SKM-1 (cell line): ENCODE data around the gene CISD3.

Experiments used
- DNase-seq: peaks from one replicate; lab custom pipeline; 2025; ENCODE audit not compliant: unreplicated experiment; lab: John Stamatoyannopoulos, UW

CISD3 gene

DNA sequence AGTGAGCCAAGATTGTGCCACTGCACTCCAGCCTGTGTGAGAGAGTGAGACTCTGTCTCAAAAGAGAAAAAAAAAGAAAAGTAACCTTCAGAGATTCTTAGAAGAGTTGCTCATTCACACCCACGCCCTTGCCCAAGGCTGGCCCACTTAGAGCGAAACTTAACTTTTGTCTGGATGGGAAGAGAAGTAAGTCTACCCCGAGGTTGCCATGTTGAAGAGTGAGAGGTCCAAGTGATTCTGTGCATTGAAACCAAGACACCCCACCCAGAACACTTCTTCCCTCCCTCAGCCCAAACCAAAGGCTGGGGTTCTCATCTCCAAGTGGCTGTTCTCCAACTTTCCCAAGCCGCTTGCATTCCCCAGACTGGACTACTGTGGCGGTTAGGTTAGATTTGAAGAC, 2.4 kb upstream of the CISD3 start:
- DNase-seq: no peak

DNA sequence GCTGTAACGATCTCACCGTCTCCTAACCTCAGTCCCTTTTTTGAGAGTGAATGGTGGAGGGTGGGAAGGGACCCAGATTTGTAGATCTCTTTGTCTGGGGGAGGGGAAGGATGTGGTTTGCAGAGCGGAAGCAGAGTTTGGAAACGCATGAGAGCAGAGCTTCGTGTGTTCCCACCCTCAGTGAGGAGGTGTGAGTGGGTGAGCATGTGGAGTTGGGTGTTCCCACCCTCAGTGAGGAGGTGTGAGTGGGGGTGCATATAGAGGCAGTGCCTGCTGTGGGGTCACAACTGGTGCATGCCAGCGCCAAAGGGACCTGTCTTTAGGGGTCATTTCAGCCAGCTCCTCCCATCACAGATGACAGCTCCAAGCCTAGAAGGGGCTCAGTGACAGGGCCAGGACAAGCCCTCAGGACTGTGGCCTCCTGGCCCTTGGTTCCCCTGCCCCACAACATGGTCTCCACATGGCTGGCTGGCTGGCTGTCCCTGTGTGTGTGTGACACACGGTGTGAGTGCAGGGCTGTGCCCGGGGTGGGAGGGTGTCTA, 1.8 kb upstream of the CISD3 start:
- no peak for DNase-seq

DNA sequence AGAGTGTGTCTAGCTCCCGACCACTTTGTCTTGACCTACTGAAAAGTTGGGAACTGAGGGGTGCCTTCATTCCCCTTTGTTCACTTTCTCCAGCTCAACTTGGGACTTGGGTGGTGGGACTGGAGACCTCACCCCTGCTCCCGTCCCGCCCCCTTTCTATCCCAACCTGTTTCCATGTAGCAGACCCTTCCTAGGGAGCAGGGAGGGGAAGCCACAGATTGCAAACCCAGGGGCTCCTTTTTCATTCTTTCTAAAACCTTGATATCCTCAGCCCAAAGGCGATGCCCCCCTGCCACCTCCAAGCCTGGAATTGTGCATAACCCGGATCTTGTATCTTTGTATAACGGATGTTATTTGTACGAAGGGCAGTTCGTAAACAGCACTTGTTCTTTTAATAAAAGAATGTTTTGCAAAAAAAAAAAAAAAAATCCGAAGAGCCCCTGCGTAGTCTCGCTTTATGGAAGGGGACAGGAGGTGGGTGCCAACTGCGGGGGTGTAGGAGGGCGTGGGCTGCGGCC, 714 bp upstream of the CISD3 start:
- no peak for DNase-seq

DNA sequence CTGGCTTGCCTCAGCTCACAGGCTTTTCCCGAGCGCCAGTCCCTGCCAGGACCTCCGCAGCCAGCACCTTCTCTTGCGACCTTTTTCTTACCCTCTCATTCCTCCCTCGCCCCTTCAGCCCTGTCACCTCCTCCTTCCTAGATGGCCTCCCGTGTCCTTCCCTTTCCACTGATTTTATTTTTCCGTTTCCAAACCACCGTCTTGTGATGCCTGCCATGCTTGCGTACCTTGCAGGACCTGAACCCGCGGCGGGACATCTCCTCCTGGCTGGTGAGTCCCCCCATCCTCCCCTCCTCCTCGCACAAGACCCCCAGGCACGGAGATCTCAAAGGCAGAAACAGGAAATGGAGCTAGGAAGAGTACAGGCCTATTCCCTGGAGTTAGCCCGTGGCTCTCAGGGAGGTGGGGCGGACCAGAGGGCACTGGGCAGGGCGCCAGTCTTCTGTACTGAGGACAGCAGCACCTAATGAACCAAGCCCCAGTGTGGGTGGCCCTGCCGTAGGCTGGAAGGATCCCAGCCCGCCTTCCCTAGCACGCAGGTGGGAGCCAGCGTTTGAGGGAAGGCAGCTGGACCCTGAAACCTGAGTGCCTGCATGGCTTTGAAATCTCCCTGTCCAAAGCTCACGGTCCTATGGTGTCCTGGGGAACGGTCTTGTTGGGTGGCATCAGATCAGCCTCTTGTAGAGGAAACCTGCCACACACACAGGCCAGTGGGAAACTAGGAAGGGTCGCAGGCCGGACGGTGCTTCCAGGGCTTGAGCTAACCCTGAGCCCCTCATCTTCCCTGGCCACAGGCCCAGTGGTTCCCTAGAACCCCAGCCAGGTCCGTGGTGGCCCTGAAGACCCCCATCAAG, 612 bp downstream of the CISD3 start:
- no peak for DNase-seq

DNA sequence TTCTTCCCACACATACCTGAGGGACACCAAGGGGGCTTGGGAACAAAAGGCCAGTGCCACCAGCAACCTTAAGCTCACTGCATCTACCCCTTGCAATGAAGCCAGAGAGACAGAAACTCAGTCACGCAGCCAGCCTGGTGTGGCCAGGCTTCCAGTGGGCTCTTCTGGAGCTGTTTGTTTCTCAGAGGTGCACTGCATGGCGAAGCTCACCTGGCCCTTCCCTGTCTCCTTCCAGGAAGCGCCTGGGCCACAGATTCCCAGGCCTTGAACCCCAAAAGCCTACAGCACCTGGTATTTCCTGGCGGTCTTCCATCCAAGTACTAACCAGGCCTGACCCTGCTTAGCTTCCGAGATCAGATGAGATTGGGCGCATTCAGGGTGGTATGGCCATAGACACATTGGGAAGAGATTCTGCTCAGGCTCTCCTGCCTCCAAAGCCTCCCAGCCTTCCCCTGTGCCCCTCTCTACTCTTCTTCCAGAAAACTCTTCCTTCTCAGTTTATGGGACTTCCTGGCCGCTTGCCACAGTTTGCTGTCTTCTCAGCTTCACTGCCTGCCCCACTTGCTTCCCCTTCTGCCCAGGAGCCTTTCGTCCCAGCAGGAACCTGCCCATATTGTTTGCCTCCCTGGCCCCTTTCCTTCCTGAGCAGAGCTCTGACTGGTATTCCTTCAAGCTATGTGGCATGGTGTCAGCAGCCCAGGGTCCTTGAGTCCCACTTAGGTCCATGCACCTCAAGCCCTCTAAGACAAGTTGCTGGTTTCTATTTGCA, 1.6 kb downstream of the CISD3 start:
- DNase-seq: no peak

DNA sequence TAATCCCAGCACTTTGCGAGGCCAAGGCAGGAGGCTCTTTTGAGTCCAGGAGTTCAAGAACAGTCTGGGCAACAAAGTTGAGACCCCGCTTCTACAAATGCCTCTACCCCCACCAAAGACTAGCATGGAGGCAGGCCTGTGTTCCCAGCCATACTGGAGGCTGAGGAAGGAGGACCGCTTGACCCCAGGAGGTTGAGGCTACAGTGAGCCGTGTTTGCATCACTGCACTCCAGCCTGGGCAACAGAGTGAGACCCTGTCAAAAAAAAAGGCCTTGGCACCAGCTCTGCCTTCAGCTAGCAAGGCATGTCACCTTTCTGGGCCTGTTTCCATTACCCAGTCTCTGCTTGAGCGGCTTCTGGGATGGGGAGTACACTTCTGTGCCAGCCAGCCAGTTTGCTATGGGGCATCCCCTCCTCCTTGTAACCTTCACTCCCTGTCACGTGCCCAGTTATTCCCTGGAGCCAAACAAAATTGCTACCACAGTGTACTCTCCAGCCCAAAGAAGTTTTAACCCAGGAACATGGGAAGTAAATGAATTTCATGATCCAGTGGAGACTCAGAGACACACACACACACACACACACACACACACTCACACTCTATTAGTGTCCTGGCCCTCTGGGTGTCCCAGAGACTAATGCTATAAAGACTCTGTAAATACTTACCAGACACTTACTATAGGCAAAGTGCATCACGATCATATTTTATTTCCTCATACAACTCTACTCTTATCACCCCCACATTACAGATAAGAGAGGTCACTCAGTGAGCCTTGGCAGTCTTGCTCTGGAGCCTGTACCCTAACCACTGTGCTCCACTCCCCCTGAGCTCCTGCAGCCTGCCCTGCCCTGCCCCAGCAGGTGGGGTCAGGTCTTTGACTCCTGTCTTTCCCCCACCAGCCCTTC, 2.5 kb downstream of the CISD3 start:
- no peak for DNase-seq

DNA sequence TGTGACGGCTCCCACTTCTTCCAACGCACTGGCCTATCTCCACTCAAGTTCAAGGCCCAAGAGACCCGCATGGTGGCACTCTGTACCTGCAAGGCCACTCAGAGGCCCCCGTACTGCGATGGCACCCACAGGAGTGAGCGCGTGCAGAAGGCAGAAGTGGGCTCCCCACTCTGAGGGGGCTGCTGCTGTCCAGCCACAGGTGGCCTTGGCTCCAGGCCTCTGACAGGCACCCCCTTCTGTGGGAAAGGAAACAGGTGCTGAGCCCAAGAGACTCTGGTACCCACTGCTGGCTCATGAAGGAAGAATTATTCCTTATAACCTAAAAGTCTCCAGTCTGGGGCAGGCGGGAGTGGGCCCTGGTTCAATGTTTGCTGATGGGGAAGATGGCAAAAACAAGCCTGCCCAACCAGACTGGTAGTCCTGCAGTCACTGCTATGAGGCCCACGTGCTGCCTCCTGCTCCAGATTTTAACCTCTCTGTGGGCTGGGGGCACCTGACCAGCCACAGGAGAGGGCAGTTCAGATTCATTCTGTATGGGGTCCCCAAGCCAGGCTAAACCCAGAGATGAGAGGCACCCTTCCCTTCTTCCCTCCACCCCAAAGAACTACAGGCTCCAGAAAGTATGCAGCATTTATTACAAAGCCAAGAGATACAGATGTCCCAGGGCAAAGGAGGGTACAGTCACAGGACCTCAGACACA, 3.3 kb downstream of the CISD3 start:
- no peak for DNase-seq

DNA sequence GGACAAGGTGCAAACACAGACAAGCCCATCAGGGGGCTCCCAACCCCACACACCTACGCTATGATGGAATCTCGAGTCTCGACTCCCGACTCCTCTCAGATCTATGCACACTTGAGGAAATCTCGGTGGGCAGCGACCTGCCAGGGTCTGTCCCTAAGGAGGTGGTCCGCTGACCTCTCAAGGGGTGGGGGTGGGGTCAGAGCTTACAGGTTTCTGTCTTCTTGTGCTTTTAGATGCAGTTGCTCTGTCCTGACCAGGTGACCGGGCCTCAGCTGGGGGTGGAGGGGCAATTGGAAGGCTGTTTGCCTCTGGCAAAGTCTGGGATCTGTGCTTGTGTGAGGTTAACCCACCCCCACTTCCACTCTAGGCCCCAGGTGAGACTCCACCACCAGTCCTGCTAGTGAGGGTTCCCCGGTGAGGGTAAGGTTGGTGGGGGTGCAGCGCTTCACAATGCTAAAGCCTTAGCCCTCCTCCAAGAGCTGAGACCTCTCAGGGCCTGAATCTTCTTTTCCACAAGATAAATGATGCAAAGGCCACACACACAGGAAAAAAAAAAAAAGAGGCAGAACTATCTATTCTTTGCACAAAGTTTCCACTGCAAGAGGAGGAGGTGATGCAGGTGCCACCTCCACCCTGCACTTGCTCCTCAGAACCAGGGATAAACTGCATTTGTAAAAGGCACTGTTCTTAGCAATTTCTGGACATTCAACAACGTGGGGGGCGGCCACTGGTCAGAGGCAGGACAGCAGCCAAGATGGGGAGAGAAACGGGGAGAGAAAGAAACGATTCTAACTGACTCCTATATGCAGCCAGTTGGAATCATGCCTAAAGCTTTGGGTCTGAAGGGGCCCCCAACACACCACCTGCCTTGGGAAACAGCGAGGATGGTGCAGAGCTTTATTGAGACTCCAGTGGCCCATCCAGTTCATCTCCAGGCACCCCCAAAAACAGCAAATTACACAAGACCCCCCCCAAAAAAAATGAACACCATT, 4.1 kb downstream of the CISD3 start:
- DNase-seq: no peak

DNA sequence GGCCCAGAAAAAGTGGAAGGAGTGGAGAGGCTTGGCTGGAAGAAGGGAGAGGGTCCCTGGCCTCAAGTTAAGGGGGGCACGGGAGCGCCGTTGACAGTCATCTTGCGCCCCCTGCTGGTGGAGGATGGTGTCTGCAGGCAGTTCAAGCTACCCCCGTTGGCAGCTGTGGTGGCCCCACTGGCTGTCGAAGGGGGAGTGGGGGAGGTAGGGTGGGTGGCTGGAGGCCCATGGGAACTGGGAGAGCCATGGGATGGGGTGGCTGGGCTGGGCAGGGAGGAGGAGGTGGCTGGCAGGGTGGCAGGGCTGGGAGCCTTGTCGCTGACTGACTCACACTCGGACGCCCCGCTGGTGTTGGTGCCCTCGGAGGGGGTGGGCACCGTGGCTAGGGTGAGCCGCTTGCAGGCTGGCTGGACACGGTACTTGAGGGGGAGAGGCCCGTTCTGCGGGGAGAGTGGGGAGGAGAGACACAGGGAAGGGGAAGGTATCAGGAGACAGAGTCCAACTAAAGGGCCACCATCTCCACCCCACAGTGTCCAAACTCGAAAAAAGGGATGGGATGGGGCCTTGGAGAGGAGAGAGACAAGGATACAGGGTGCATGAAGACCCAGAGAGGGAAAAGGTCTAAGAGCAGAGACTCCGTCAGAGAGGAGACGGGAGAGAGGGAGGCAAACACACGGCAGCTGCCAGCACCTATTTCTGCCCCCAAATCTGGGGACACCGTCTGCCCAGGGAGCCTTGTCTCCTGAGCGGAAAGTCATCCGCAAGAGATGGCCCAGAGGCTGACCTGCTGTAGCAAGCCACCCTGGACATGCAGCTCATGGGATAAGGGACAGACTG, 5.2 kb downstream of the CISD3 start:
- DNase-seq: no peak

DNA sequence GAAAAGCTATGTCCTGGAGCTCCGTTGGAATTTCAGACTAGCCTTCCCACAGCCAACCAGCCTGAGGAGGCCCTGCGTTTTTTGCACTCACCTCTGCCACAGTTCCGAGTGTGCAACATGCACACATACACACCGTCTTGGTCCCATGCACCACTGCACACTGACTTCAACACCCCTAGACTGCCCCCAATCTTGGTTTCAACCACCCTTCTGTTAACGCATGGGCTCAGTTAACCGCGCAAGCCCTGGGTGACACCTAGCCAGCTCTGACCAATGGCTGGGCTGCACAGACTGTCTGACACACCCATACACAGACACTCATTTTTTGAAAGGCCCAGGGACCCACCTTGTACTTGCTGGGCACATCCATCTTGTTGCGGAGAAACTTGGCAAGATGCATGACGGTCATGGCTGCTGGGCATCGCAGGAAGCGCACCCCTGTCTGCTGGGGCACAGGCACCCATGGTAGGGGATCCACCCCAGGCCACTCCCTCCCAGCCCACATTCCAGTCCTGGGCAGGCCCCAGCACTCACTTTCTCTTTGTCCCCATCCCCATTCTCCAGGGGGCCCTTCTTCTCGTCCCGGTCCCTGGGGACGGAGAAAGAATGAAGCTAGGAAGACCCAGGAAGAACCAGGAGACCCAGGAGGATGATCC, 8.0 kb downstream of the CISD3 start:
- DNase-seq: no peak

DNA sequence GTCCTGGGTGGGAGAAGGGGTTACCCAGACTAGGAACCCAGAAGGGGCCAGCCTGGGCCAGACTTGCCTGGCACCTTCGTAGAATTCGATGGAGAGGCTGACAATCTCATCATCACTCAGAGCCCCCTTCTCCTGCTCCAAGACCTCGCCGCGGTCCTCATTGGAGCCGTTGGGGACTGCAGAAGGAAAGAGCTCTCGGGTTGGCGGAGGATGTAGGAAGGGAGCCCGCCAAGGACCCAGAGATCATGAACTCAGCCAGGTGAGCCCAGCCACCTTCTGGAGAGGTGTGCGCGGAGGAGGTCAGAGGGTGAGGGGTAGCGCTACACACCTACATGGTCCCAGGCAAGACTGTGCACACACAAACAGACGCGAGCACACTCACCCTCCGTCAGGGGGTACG, 8.5 kb downstream of the CISD3 start:
- no peak for DNase-seq

DNA sequence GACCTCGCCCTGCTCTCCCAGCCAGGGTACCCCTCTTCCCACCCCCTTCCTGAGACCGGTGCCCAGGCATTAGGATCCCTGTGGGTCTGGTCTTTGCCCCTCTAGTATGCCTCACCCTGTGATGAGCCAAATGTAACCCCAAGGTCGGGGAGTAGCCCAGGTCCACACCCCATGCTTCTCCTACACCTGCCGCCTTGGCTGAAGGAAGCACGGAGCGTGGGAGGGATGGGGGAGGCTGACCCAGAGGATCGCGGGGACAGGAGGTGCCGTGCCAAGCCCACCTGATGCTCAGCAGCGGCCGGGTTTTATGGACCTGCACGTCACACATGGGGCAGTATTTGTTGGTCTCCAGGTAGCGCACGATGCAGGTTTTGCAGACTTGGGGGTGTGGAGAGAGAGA, 9.2 kb downstream of the CISD3 start:
- DNase-seq: no peak

DNA sequence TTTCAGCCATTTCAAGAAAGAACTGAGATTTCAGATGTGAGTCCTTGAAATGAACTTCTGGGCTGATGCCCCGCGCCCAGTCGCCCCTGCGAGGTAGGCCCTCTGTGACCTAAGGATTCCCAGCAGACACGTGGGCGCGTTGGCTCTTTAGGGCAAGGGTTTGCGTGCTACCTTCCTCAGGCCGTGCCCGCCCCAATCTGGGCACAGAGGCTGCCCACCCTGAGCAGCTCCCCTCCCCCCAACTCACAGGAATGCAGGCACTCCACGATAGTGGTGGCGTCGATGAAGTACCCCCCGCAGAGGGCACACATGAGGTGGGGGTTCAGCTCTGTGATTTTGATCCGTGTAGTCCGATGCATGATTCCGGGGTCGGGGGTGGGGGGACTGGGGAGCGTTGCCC, 9.9 kb downstream of the CISD3 start:
- no peak for DNase-seq

DNA sequence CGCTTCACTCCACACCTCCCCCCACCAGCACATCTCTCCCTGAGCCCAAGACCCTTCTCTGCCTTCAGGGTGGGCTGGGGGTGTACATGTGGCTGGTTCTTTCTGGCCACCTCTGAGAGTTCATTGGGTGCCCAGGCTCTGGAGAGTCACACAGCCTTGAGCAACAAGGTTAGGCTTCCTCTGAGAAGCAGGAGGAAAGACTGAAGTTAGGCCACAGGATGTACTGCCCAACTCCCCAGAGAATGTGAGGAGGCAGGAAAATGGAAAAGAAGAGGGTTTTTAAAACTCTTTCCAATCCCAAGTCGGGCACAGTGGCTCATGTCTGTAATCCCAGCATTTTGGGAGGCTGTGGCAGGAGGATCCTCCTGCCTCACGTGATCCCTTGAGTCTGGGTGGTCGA, 10.7 kb downstream of the CISD3 start:
- no peak for DNase-seq

DNA sequence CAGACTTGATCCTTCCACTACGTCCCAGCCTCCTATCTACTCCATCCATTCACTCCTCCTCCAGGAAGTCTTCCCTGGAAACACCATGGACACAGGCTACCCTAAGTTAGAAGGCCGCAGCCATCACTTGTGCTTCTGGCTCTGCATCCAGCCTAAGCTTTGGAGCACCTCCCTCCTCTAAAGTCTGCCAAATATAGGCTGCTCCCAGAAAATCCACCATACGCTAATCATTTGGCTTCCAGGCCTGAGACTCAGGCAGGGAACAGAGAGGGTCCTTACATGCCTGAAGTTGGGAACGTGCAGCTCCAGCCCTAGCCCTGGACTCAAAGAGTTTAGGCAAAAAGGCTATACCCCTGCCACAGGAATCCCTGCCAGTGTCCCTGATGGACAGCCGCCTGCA, 11.3 kb downstream of the CISD3 start:
- DNase-seq: no peak

DNA sequence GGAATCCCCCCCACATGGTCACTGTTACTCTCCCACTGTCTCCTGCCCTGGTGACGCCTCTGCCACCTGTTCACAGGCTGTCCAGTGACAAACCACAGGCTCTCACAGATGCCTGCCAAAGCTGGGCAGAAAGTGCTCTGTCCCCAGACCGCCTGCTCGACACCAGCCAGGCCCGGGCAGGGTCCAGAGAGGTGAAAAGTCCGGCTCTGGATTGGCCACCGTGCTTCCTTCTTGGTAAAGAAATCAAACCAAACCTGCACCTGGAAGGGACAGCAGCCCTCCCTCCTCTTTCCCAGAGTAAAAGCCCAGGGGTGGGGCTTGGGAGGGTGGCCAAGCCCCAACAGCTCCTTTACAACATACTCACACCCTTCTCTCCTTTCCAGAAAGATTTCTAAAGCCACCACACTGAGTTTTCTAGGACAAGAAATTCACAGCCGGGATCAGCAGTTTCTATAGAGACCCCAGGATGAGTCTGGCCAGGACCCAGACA, 11.8 kb downstream of the CISD3 start:
- DNase-seq: no peak
